ENCODE data around the gene CRLF1.

Gene CRLF1

DNA sequence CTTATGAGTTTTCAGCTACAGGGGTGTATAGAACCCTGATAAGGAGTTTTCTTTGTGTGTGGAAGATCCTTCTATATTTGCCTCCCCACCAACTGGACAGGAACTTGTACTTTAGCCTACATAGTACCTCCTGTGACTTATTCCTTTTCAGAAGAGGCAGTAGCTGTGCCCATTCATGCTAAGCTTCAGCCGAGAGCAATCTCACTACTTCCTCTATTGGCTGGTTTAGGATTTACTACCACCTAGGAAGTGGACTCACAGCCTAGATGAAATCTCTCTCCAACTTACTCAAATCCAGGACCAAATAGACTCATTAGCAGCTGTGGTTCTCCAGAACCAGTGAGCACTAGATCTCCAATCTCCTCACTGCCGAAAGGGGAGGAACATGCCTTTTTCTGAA is 20.3 kb downstream of the CRLF1 start:
- no peak for DNase-seq (ENCODE audit: extremely low read depth, low read depth)
- H3K4me3 ChIP-seq (replicated peaks; ENCODE audit: low read depth, low read length) = no peak overlapping the region
- TF ChIP-seq, protein P1, sequence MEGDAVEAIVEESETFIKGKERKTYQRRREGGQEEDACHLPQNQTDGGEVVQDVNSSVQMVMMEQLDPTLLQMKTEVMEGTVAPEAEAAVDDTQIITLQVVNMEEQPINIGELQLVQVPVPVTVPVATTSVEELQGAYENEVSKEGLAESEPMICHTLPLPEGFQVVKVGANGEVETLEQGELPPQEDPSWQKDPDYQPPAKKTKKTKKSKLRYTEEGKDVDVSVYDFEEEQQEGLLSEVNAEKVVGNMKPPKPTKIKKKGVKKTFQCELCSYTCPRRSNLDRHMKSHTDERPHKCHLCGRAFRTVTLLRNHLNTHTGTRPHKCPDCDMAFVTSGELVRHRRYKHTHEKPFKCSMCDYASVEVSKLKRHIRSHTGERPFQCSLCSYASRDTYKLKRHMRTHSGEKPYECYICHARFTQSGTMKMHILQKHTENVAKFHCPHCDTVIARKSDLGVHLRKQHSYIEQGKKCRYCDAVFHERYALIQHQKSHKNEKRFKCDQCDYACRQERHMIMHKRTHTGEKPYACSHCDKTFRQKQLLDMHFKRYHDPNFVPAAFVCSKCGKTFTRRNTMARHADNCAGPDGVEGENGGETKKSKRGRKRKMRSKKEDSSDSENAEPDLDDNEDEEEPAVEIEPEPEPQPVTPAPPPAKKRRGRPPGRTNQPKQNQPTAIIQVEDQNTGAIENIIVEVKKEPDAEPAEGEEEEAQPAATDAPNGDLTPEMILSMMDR (IDR thresholded peaks at IDR 0.05; ENCODE audit: low read depth, low read length, missing control alignments) = no peak

DNA sequence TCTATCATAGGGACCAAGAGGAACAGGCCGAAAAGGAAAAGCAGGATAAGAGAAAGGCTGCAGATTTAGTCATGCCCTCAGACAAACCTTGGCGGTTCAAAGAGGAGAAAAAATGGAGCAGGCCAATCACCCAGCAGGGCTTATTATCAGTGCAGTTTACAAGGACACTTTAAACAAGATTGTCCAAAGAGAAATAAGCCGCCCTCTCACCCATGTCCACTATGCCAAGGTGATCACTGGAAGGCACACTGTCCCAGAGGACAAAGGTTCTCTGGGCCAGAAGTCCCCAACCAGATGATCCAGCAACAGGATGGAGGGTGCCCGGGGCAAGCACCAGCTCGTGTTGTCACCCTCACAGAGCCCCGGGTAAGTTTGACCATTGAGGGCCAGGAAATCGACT is 26.3 kb downstream of the CRLF1 start:
- TF ChIP-seq, protein P1 (IDR thresholded peaks at IDR 0.05; ENCODE audit: low read depth, low read length, missing control alignments) = no peak
- H3K4me3 ChIP-seq (replicated peaks; ENCODE audit: low read depth, low read length) = no peak overlapping the region
- no peak for DNase-seq (ENCODE audit: extremely low read depth, low read depth)

DNA sequence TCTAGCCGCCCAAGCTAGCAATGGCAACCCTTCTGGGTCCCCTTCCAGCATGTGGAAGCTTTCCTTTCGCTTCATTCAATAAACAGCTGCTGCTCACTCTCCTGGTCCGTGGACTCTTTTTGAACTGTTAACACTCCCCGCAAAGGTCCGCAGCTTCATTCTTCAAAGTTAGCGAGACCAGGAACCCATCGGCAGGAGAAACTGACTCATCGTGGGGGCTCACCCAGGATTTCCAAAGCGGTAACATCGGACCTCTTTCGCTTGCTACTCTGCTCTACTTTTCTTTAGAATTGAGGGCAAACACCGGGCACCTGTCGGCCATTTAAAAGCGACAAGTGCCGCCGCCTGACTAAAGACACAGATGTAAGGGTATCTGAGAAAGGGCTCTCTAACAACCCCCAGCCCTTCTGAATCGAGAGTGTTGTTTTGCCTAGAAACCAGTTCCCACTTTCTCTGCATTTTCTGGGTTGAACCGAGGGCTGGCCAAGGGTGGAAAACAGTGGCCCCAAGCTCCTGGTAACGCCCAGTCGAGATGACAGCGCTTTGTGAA is 29.2 kb downstream of the CRLF1 start:
- no peak for DNase-seq (ENCODE audit: extremely low read depth, low read depth)
- TF ChIP-seq, protein P1 (IDR thresholded peaks at IDR 0.05; ENCODE audit: low read depth, low read length, missing control alignments) = no peak
- no peak overlapping the region for H3K4me3 ChIP-seq (replicated peaks; ENCODE audit: low read depth, low read length)

DNA sequence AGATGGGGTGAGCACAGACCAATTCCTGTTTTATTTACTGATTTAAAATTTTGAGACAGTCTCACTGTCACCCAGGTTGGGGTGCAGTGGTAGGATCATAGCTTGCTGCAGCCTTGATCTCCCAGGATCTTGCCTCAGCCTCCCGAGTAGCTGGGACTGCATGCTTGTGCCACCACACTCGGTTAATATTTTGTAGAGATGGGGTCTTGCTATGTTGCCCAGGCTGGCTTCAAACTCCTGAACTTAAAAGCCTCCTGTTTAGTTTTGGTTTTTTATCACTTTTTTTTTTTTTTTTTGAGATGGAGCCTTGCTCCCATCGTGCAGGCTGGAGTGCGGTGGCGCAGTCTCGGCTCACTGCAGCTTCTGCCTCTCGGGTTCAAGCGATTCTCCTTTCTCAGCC is 30.2 kb downstream of the CRLF1 start:
- H3K4me3 ChIP-seq (replicated peaks; ENCODE audit: low read depth, low read length) = no peak overlapping the region
- TF ChIP-seq, protein P1 (IDR thresholded peaks at IDR 0.05; ENCODE audit: low read depth, low read length, missing control alignments) = no peak
- no peak for DNase-seq (ENCODE audit: extremely low read depth, low read depth)

DNA sequence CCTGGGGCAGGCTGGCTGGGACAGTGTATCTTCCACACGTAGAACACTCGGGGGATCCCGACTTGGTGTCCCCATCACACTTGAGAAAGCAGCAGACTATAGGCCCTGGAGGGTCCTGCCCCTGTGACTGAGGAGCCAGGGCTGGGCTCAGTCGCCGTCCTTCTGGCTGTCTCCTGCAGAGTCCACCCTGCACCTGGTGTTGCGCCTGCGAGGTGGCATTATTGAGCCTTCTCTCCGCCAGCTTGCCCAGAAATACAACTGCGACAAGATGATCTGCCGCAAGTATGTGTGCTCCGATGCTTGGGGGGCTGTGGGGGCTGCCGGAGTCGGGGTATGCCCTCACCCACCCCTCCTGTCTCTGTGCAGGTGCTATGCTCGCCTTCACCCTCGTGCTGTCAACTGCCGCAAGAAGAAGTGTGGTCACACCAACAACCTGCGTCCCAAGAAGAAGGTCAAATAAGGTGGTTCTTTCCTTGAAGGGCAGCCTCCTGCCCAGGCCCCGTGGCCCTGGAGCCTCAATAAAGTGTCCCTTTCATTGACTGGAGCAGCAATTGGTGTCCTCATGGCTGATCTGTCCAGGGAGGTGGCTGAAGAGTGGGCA is 31.8 kb downstream of the CRLF1 start:
- H3K4me3 ChIP-seq (replicated peaks; ENCODE audit: low read depth, low read length) = 0 out of 2 replicates have a peak overlapping the region, but pooled peaks have one; percentile 7
- TF ChIP-seq, protein P1 (IDR thresholded peaks at IDR 0.05; ENCODE audit: low read depth, low read length, missing control alignments) = no peak
- no peak for DNase-seq (ENCODE audit: extremely low read depth, low read depth)

DNA sequence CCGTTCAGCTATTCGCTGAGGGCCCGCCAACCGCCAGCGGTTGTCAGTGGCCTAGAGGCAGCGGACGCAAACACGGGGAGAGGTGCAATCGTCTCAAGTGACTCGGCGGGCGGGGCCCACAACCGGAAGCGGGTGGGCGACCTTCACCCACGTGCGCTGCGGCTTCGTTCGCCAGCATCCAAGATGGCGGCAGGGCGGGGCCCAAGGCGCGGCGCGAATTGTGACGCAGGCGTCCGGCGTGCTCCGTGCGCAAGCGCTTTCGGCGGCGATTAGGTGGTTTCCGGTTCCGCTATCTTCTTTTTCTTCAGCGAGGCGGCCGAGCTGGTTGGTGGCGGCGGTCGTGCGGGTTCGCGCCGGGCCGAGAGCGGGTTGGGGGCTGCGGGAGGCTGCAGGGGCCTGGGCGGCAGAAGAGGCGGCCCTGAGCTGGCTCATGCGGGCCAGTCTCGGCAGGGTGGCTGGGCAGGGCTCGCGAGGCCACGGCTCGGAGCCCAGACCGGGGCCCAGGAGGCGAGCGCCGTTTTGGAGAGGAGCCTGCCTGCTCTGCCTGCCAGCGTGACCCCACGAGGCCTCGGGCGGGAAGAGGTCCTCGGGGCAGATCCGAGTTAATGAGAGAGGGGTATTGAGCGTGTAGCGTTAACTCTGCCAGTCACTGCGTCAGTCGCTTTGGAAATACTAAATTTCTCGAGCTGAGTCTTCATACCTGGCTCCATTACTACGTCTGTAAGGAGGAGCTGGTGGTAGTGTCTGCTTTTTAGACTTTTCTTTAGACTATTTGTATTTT is 34.8 kb downstream of the CRLF1 start, which contains the start of gene UBA52:
Gene UBA52, plus strand, starts transcription at position 294 of the 781 bp plus-strand sequence. CDS start 1,444 bp downstream, outside the sequence.
- DNase-seq (ENCODE audit: extremely low read depth, low read depth) = peak; percentile 84
- TF ChIP-seq, protein P1 (IDR thresholded peaks at IDR 0.05; ENCODE audit: low read depth, low read length, missing control alignments) = no peak
- peak within 1 kb of the TSS; percentile 100 for H3K4me3 ChIP-seq (replicated peaks; ENCODE audit: low read depth, low read length)
